HCT116 (cell line): ENCODE results near the gene CEP43. TPM values are rescaled to one million over a fixed set of nuclear protein-coding genes. Genes with fewer than 3 reads are reported as not detected.

Experiments
- ATAC-seq: fragments of 200-7000 bp; cut with Tn5 transposase; 2 replicates; pipeline ENCODE4 v1.9.1; 2020; ENCODE audit warnings: mild to moderate bottlenecking, moderate library complexity
- BruUV-seq: library from RNA; stranded (reverse); fragments of 400-500 nt; replicated peaks from 2 replicates; lab custom pipeline; 2021; lab: Mats Ljungman, UMichigan
- CTCF ChIA-PET: fragments of 300-600 bp; sonication (Branson Sonifier 250); formaldehyde crosslinking; loops from one replicate; lab custom pipeline; 2021; ENCODE audit warnings: antibody characterized with exemption; lab: Charles Lee
- POLR2A ChIA-PET: fragments of 300-600, 350-600 bp; sonication (Branson Sonifier 250); formaldehyde crosslinking; loops from one replicate; lab custom pipeline; 2021; ENCODE audit warnings: antibody characterized with exemption; lab: Charles Lee
- RAD21 ChIA-PET, 2 experiments: fragments of 300-600 bp; sonication (Branson Sonifier 250); formaldehyde crosslinking; loops; one replicate each; lab custom pipeline; 2023; ENCODE audit warnings: low total read pairs in 2 of 2; ENCODE audit not compliant: uncharacterized antibody in 2 of 2, unreplicated experiment in 2 of 2, low non-redundant PET in 1 of 2; lab: Charles Lee
- DNase-seq: peaks from one replicate; pipeline ENCODE4 v3.0.0-alpha.2; 2010; ENCODE audit warnings: low read depth, low spot score
- H2AFZ ChIP-seq: fragments of 200-600 bp; shearing (Covaris generic), sonication (generic); 2 replicates; pipeline ENCODE4 v1.6.1; 2017; ENCODE audit warnings: low read depth, mixed run types, mixed read lengths, antibody characterized with exemption, low read length; ENCODE audit not compliant: poor library complexity, severe bottlenecking
- H3K27ac ChIP-seq: 2 replicates; pipeline ENCODE4 v1.5.1; 2012; ENCODE audit warnings: low read depth, low read length
- H3K27me3 ChIP-seq: fragments of 200-600 bp; sonication (generic); 2 replicates; pipeline ENCODE4 v1.6.1; 2016; ENCODE audit warnings: mixed run types, low read length, mixed read lengths; ENCODE audit not compliant: insufficient read depth
- H3K36me3 ChIP-seq, 2 experiments: fragments of 200-500 bp in 1 of 2; fragments of 200-600 bp in 1 of 2; sonication (Bioruptor generic) in 1 of 2; sonication (generic) in 1 of 2; 2 replicates each; pipeline versions ENCODE4 v1.5.1 to v1.6.1; 2014 to 2016; ENCODE audit warnings: low read length in 2 of 2, inconsistent platforms in 1 of 2, mixed read lengths in 1 of 2, mixed run types in 1 of 2; ENCODE audit not compliant: insufficient read depth in 2 of 2, control insufficient read depth in 1 of 2
- H3K4me1 ChIP-seq, 2 experiments: fragments of 200-600 bp in 1 of 2; sonication (generic) in 1 of 2; 2 replicates each; pipeline versions ENCODE4 v1.5.1 to v1.6.1; 2012 to 2017; ENCODE audit warnings: low read length in 2 of 2, inconsistent platforms in 1 of 2, mild to moderate bottlenecking in 1 of 2, mixed read lengths in 1 of 2, mixed run types in 1 of 2, moderate library complexity in 1 of 2; ENCODE audit not compliant: insufficient read depth in 2 of 2, control insufficient read depth in 1 of 2
- H3K4me2 ChIP-seq: fragments of 200-600 bp; sonication (generic); 2 replicates; pipeline ENCODE4 v1.6.1; 2017; ENCODE audit warnings: mixed run types, low read length, mixed read lengths
- H3K4me3 ChIP-seq, 2 experiments: fragments of 200-600 bp in 1 of 2; sonication (generic) in 1 of 2; replicated peaks in 1 of 2; 2 replicates each; pipeline ENCODE4 v1.5.1; 2011 to 2016; ENCODE audit warnings: low read length in 2 of 2, control low read depth in 1 of 2, low read depth in 1 of 2, mild to moderate bottlenecking in 1 of 2, mixed read lengths in 1 of 2, mixed run types in 1 of 2
- H3K79me2 ChIP-seq: fragments of 200-600 bp; sonication (generic); 2 replicates; pipeline ENCODE4 v1.6.1; 2017; ENCODE audit warnings: mild to moderate bottlenecking, mixed run types, low read length, moderate library complexity, mixed read lengths; ENCODE audit not compliant: insufficient read depth
- H3K9ac ChIP-seq: fragments of 200-600 bp; sonication (generic); 2 replicates; pipeline ENCODE4 v1.6.1; 2016; ENCODE audit warnings: low read length, mixed read lengths
- H3K9me2 ChIP-seq: fragments of 200-600 bp; sonication (generic), shearing (Covaris generic); 2 replicates; pipeline ENCODE4 v1.6.1; 2017; ENCODE audit warnings: mixed run types, mild to moderate bottlenecking, moderate library complexity; ENCODE audit not compliant: insufficient read depth
- H3K9me3 ChIP-seq, 2 experiments: fragments of 200-500 bp in 1 of 2; fragments of 200-600 bp in 1 of 2; sonication (Bioruptor generic) in 1 of 2; sonication (generic) in 1 of 2; 2 replicates each; pipeline ENCODE4 v1.6.1; 2014 to 2017; ENCODE audit warnings: low read length in 2 of 2, mixed read lengths in 2 of 2, inconsistent platforms in 1 of 2, low read depth in 1 of 2, mild to moderate bottlenecking in 1 of 2, mixed run types in 1 of 2, moderate library complexity in 1 of 2; ENCODE audit not compliant: control insufficient read depth in 1 of 2, insufficient read depth in 1 of 2
- H4K20me1 ChIP-seq: fragments of 200-600 bp; sonication (generic), shearing (Covaris generic); 2 replicates; pipeline ENCODE4 v1.6.1; 2017; ENCODE audit warnings: mixed run types, mild to moderate bottlenecking, moderate library complexity; ENCODE audit not compliant: insufficient read depth
- CBX3 ChIP-seq: IDR thresholded peaks from 2 replicates; pipeline ENCODE4 v1.6.1; 2012; ENCODE audit warnings: low read depth
- CTCF ChIP-seq, 3 experiments: fragments of 200-600 bp in 1 of 3; sonication (generic) in 1 of 3; IDR thresholded peaks in 2 of 3; conservative IDR thresholded peaks in 1 of 3; 2 replicates each; pipeline ENCODE4 v1.5.1; 2012 to 2017; ENCODE audit warnings: low read depth in 2 of 3, low read length in 2 of 3, antibody characterized with exemption in 1 of 3, borderline replicate concordance in 1 of 3, control low read depth in 1 of 3, mild to moderate bottlenecking in 1 of 3, mixed read lengths in 1 of 3, mixed run types in 1 of 3, moderate library complexity in 1 of 3; ENCODE audit not compliant: insufficient read depth in 1 of 3
- ELF1 ChIP-seq: IDR thresholded peaks from 2 replicates; pipeline ENCODE4 v1.6.1; 2012; ENCODE audit warnings: low read depth, borderline replicate concordance
- FOSL1 ChIP-seq: IDR thresholded peaks from 2 replicates; pipeline ENCODE4 v1.6.1; 2012; ENCODE audit warnings: low read depth
- JUND ChIP-seq: IDR thresholded peaks from 2 replicates; pipeline ENCODE4 v1.6.1; 2012
- MAX ChIP-seq: IDR thresholded peaks from 2 replicates; pipeline ENCODE4 v1.6.1; 2012
- POLR2A ChIP-seq: IDR thresholded peaks from 2 replicates; pipeline ENCODE4 v1.7.0; 2011; ENCODE audit warnings: borderline replicate concordance; ENCODE audit not compliant: insufficient read depth, insufficient read length; ENCODE audit errors: extremely low read depth
- POLR2AphosphoS5 ChIP-seq: IDR thresholded peaks from 2 replicates; pipeline ENCODE4 v1.6.1; 2011; ENCODE audit warnings: mild to moderate bottlenecking, low read depth, low read length, moderate library complexity
- RAD21 ChIP-seq: IDR thresholded peaks from 2 replicates; pipeline ENCODE4 v1.6.1; 2012; ENCODE audit warnings: low read depth, mild to moderate bottlenecking
- SIN3A ChIP-seq: IDR thresholded peaks from 2 replicates; pipeline ENCODE4 v1.6.1; 2012; ENCODE audit warnings: low read depth
- SP1 ChIP-seq: IDR thresholded peaks from 2 replicates; pipeline ENCODE4 v1.6.1; 2012; ENCODE audit warnings: low read depth
- SRF ChIP-seq: IDR thresholded peaks from 2 replicates; pipeline ENCODE4 v1.6.1; 2012; ENCODE audit warnings: low read depth
- YY1 ChIP-seq: IDR thresholded peaks from 2 replicates; pipeline ENCODE4 v1.6.1; 2011; ENCODE audit warnings: low read length, low read depth, moderate library complexity, mild to moderate bottlenecking; ENCODE audit not compliant: insufficient replicate concordance; ENCODE audit errors: extremely low read depth
- ZBTB33 ChIP-seq: IDR thresholded peaks from 2 replicates; pipeline ENCODE4 v1.6.1; 2011; ENCODE audit warnings: mild to moderate bottlenecking, low read length, moderate library complexity; ENCODE audit not compliant: insufficient replicate concordance; ENCODE audit errors: extremely low read depth
- ZFX ChIP-seq: fragments of 450-650 bp; IDR thresholded peaks from 2 replicates; pipeline ENCODE4 v1.6.1; 2017
- intact Hi-C: fragments of 100-400 bp; cut with micrococcal nuclease; formaldehyde crosslinking; loops from 2 replicates; pipeline ENCODE4 v1.10.0; 2022
- total RNA-seq: library from RNA; stranded (reverse); gene quantifications from one replicate; pipeline ENCODE4 v1.2.1, GENCODE V29; 2021; ENCODE audit not compliant: unreplicated experiment

CEP43 gene
- total RNA-seq, 1 experiment from 2014 or later: 15.8 TPM

- DNase-seq (no peak), ATAC-seq (peak; percentile 28)
- Histone ChIP-seq H3K4me2 (peak overlapping the region; percentile 97), H3K79me2 (no peaks in the 10 kb centered on the region), H3K4me1 (peaks cover 4 to 16% of the 10 kb centered on the region in 2 experiments; a peak in 3 of 4 replicates), H3K9ac (peak overlapping the region; percentile 74), H3K27ac (peak overlapping the region; percentile 52), H3K4me3 (peak overlapping the region; percentile 67 to 82), H3K36me3 (no peaks in the 10 kb centered on the region), H4K20me1 (no peaks in the 10 kb centered on the region), H2AFZ (peak overlapping the region; percentile 26), H3K27me3 (no peaks in the 10 kb centered on the region), H3K9me3 (no peaks in the 10 kb centered on the region), H3K9me2 (no peaks in the 10 kb centered on the region)
- ChIA-PET CTCF (interaction anchor here (2.2 kb wide), 1 partner anchor 183 kb away, joined by 7 read pairs; no protein-coding TSS in a partner anchor), RAD21 (no interaction called here), POLR2A (no interaction called here)
- intact Hi-C loops: no loop called here
- BruUV-seq: no TSS peak
- TF ChIP-seq ZFX (no peak), SRF (no peak), MAX (no peak), JUND (no peak)
- TF ChIP-seq, all 23 proteins: peak for 0
Observed at GRCh38 chr6:166957087-166957804, 42.0 kb upstream of the CEP43 start.

- no peak for ATAC-seq
- Histone ChIP-seq H3K79me2 (no peaks in the 10 kb centered on the region), H3K27me3 (no peaks in the 10 kb centered on the region), H4K20me1 (no peaks in the 10 kb centered on the region), H3K9me3 (no peaks in the 10 kb centered on the region), H3K4me2 (peak overlapping the region; percentile 97; the same call in 1 of the 2 replicates), H3K9me2 (no peaks in the 10 kb centered on the region), H3K36me3 (no peaks in the 10 kb centered on the region), H3K9ac (no peak overlapping the region), H3K27ac (no peak overlapping the region), H3K4me1 (peaks cover 4 to 16% of the 10 kb centered on the region in 2 experiments; a peak in 3 of 4 replicates), H3K4me3 (no peak overlapping the region), H2AFZ (no peak overlapping the region)
- ChIA-PET POLR2A (no interaction called here), RAD21 (no interaction called here), CTCF (interaction anchor here (2.2 kb wide), 1 partner anchor 183 kb away, joined by 7 read pairs; no protein-coding TSS in a partner anchor)
- no TSS peak for BruUV-seq
- intact Hi-C loops: no loop called here
- DNase-seq: no peak
- no peak for TF ChIP-seq MAX
- no peak for TF ChIP-seq RAD21
- TF ChIP-seq SRF: no peak
- no peak for TF ChIP-seq ELF1
- TF ChIP-seq POLR2A: no peak
- no peak for TF ChIP-seq CBX3
- no peak for TF ChIP-seq JUND
- TF ChIP-seq SIN3A: no peak
- TF ChIP-seq FOSL1: no peak
- no peak for TF ChIP-seq ZBTB33
- no peak for TF ChIP-seq SP1
- TF ChIP-seq POLR2AphosphoS5: no peak
- TF ChIP-seq YY1: no peak
- TF ChIP-seq CTCF (IDR thresholded peaks at IDR 0.05 in 2 of 3, conservative IDR thresholded peaks at IDR 0.05 in 1 of 3; ENCODE audit: borderline replicate concordance in 1 of 3, insufficient read depth in 1 of 3, low read depth in 2 of 3, low read length in 2 of 3): no peak
Observed at GRCh38 chr6:166957805-166958076, 41.5 kb upstream of the CEP43 start.
